HCT116 (cell line): ENCODE data around the gene PDPK1. TPM values are rescaled to one million over a fixed set of nuclear protein-coding genes. Genes with fewer than 3 reads are reported as not detected.

Experiments used
- ATAC-seq: fragments of 200-7000 bp; cut with Tn5 transposase; 2 replicates; pipeline ENCODE4 v1.9.1; 2020; ENCODE audit warnings: mild to moderate bottlenecking, moderate library complexity
- BruUV-seq: library from RNA; stranded (reverse); fragments of 400-500 nt; replicated peaks from 2 replicates; lab custom pipeline; 2021; lab: Mats Ljungman, UMichigan
- CTCF ChIA-PET: fragments of 300-600 bp; sonication (Branson Sonifier 250); formaldehyde crosslinking; loops from one replicate; lab custom pipeline; 2021; ENCODE audit warnings: antibody characterized with exemption; lab: Charles Lee
- POLR2A ChIA-PET: fragments of 300-600, 350-600 bp; sonication (Branson Sonifier 250); formaldehyde crosslinking; loops from one replicate; lab custom pipeline; 2021; ENCODE audit warnings: antibody characterized with exemption; lab: Charles Lee
- RAD21 ChIA-PET, 2 experiments: fragments of 300-600 bp; sonication (Branson Sonifier 250); formaldehyde crosslinking; loops; one replicate each; lab custom pipeline; 2023; ENCODE audit warnings: low total read pairs in 2 of 2; ENCODE audit not compliant: uncharacterized antibody in 2 of 2, unreplicated experiment in 2 of 2, low non-redundant PET in 1 of 2; lab: Charles Lee
- DNase-seq: peaks from one replicate; pipeline ENCODE4 v3.0.0-alpha.2; 2010; ENCODE audit warnings: low read depth, low spot score
- H2AFZ ChIP-seq: fragments of 200-600 bp; shearing (Covaris generic), sonication (generic); 2 replicates; pipeline ENCODE4 v1.6.1; 2017; ENCODE audit warnings: low read depth, mixed run types, mixed read lengths, antibody characterized with exemption, low read length; ENCODE audit not compliant: poor library complexity, severe bottlenecking
- H3K27ac ChIP-seq: 2 replicates; pipeline ENCODE4 v1.5.1; 2012; ENCODE audit warnings: low read depth, low read length
- H3K27me3 ChIP-seq: fragments of 200-600 bp; sonication (generic); 2 replicates; pipeline ENCODE4 v1.6.1; 2016; ENCODE audit warnings: mixed run types, low read length, mixed read lengths; ENCODE audit not compliant: insufficient read depth
- H3K36me3 ChIP-seq, 2 experiments: fragments of 200-500 bp in 1 of 2; fragments of 200-600 bp in 1 of 2; sonication (Bioruptor generic) in 1 of 2; sonication (generic) in 1 of 2; 2 replicates each; pipeline versions ENCODE4 v1.5.1 to v1.6.1; 2014 to 2016; ENCODE audit warnings: low read length in 2 of 2, inconsistent platforms in 1 of 2, mixed read lengths in 1 of 2, mixed run types in 1 of 2; ENCODE audit not compliant: insufficient read depth in 2 of 2, control insufficient read depth in 1 of 2
- H3K4me1 ChIP-seq, 2 experiments: fragments of 200-600 bp in 1 of 2; sonication (generic) in 1 of 2; 2 replicates each; pipeline versions ENCODE4 v1.5.1 to v1.6.1; 2012 to 2017; ENCODE audit warnings: low read length in 2 of 2, inconsistent platforms in 1 of 2, mild to moderate bottlenecking in 1 of 2, mixed read lengths in 1 of 2, mixed run types in 1 of 2, moderate library complexity in 1 of 2; ENCODE audit not compliant: insufficient read depth in 2 of 2, control insufficient read depth in 1 of 2
- H3K4me2 ChIP-seq: fragments of 200-600 bp; sonication (generic); 2 replicates; pipeline ENCODE4 v1.6.1; 2017; ENCODE audit warnings: mixed run types, low read length, mixed read lengths
- H3K4me3 ChIP-seq, 2 experiments: fragments of 200-600 bp in 1 of 2; sonication (generic) in 1 of 2; replicated peaks in 1 of 2; 2 replicates each; pipeline ENCODE4 v1.5.1; 2011 to 2016; ENCODE audit warnings: low read length in 2 of 2, control low read depth in 1 of 2, low read depth in 1 of 2, mild to moderate bottlenecking in 1 of 2, mixed read lengths in 1 of 2, mixed run types in 1 of 2
- H3K79me2 ChIP-seq: fragments of 200-600 bp; sonication (generic); 2 replicates; pipeline ENCODE4 v1.6.1; 2017; ENCODE audit warnings: mild to moderate bottlenecking, mixed run types, low read length, moderate library complexity, mixed read lengths; ENCODE audit not compliant: insufficient read depth
- H3K9ac ChIP-seq: fragments of 200-600 bp; sonication (generic); 2 replicates; pipeline ENCODE4 v1.6.1; 2016; ENCODE audit warnings: low read length, mixed read lengths
- H3K9me2 ChIP-seq: fragments of 200-600 bp; sonication (generic), shearing (Covaris generic); 2 replicates; pipeline ENCODE4 v1.6.1; 2017; ENCODE audit warnings: mixed run types, mild to moderate bottlenecking, moderate library complexity; ENCODE audit not compliant: insufficient read depth
- H3K9me3 ChIP-seq, 2 experiments: fragments of 200-500 bp in 1 of 2; fragments of 200-600 bp in 1 of 2; sonication (Bioruptor generic) in 1 of 2; sonication (generic) in 1 of 2; 2 replicates each; pipeline ENCODE4 v1.6.1; 2014 to 2017; ENCODE audit warnings: low read length in 2 of 2, mixed read lengths in 2 of 2, inconsistent platforms in 1 of 2, low read depth in 1 of 2, mild to moderate bottlenecking in 1 of 2, mixed run types in 1 of 2, moderate library complexity in 1 of 2; ENCODE audit not compliant: control insufficient read depth in 1 of 2, insufficient read depth in 1 of 2
- H4K20me1 ChIP-seq: fragments of 200-600 bp; sonication (generic), shearing (Covaris generic); 2 replicates; pipeline ENCODE4 v1.6.1; 2017; ENCODE audit warnings: mixed run types, mild to moderate bottlenecking, moderate library complexity; ENCODE audit not compliant: insufficient read depth
- CBX3 ChIP-seq: IDR thresholded peaks from 2 replicates; pipeline ENCODE4 v1.6.1; 2012; ENCODE audit warnings: low read depth
- CEBPB ChIP-seq: IDR thresholded peaks from 2 replicates; pipeline ENCODE4 v1.6.1; 2012; ENCODE audit warnings: low read depth
- CTCF ChIP-seq, 3 experiments: fragments of 200-600 bp in 1 of 3; sonication (generic) in 1 of 3; IDR thresholded peaks in 2 of 3; conservative IDR thresholded peaks in 1 of 3; 2 replicates each; pipeline ENCODE4 v1.5.1; 2012 to 2017; ENCODE audit warnings: low read depth in 2 of 3, low read length in 2 of 3, antibody characterized with exemption in 1 of 3, borderline replicate concordance in 1 of 3, control low read depth in 1 of 3, mild to moderate bottlenecking in 1 of 3, mixed read lengths in 1 of 3, mixed run types in 1 of 3, moderate library complexity in 1 of 3; ENCODE audit not compliant: insufficient read depth in 1 of 3
- EGR1 ChIP-seq: IDR thresholded peaks from 2 replicates; pipeline ENCODE4 v1.6.1; 2012; ENCODE audit warnings: low read depth
- ELF1 ChIP-seq: IDR thresholded peaks from 2 replicates; pipeline ENCODE4 v1.6.1; 2012; ENCODE audit warnings: low read depth, borderline replicate concordance
- EZH2 ChIP-seq: fragments of 200-600 bp; sonication (generic); IDR thresholded peaks from 2 replicates; pipeline ENCODE4 v1.6.1; 2017; ENCODE audit warnings: antibody characterized with exemption, mixed run types
- FOSL1 ChIP-seq: IDR thresholded peaks from 2 replicates; pipeline ENCODE4 v1.6.1; 2012; ENCODE audit warnings: low read depth
- JUND ChIP-seq: IDR thresholded peaks from 2 replicates; pipeline ENCODE4 v1.6.1; 2012
- POLR2A ChIP-seq: IDR thresholded peaks from 2 replicates; pipeline ENCODE4 v1.7.0; 2011; ENCODE audit warnings: borderline replicate concordance; ENCODE audit not compliant: insufficient read depth, insufficient read length; ENCODE audit errors: extremely low read depth
- POLR2AphosphoS5 ChIP-seq: IDR thresholded peaks from 2 replicates; pipeline ENCODE4 v1.6.1; 2011; ENCODE audit warnings: mild to moderate bottlenecking, low read depth, low read length, moderate library complexity
- RAD21 ChIP-seq: IDR thresholded peaks from 2 replicates; pipeline ENCODE4 v1.6.1; 2012; ENCODE audit warnings: low read depth, mild to moderate bottlenecking
- REST ChIP-seq: IDR thresholded peaks from 2 replicates; pipeline ENCODE4 v1.6.1; 2012; ENCODE audit warnings: low read depth
- SRF ChIP-seq: IDR thresholded peaks from 2 replicates; pipeline ENCODE4 v1.6.1; 2012; ENCODE audit warnings: low read depth
- TCF7L2 ChIP-seq: IDR thresholded peaks from 2 replicates; pipeline ENCODE4 v1.7.0; 2011; ENCODE audit warnings: borderline replicate concordance, inconsistent platforms; ENCODE audit not compliant: insufficient read depth, insufficient read length; ENCODE audit errors: extremely low read depth
- YY1 ChIP-seq: IDR thresholded peaks from 2 replicates; pipeline ENCODE4 v1.6.1; 2011; ENCODE audit warnings: low read length, low read depth, moderate library complexity, mild to moderate bottlenecking; ENCODE audit not compliant: insufficient replicate concordance; ENCODE audit errors: extremely low read depth
- ZBTB33 ChIP-seq: IDR thresholded peaks from 2 replicates; pipeline ENCODE4 v1.6.1; 2011; ENCODE audit warnings: mild to moderate bottlenecking, low read length, moderate library complexity; ENCODE audit not compliant: insufficient replicate concordance; ENCODE audit errors: extremely low read depth
- ZFX ChIP-seq: fragments of 450-650 bp; IDR thresholded peaks from 2 replicates; pipeline ENCODE4 v1.6.1; 2017
- ZNF274 ChIP-seq: fragments of 200-500 bp; sonication (Bioruptor generic); IDR thresholded peaks from 2 replicates; pipeline ENCODE4 v1.6.1; 2014; ENCODE audit warnings: mild to moderate bottlenecking, low read depth, low read length, inconsistent platforms
- intact Hi-C: fragments of 100-400 bp; cut with micrococcal nuclease; formaldehyde crosslinking; loops from 2 replicates; pipeline ENCODE4 v1.10.0; 2022
- total RNA-seq: library from RNA; stranded (reverse); gene quantifications from one replicate; pipeline ENCODE4 v1.2.1, GENCODE V29; 2021; ENCODE audit not compliant: unreplicated experiment

The PDPK1 gene
- total RNA-seq, 1 experiment from 2014 or later: 36.1 TPM

GRCh38 chr16:2501946-2502895 is 35.6 kb upstream of the PDPK1 start:
- no peak overlapping the region for H3K27ac ChIP-seq
- no peak overlapping the region for H3K9ac ChIP-seq
- H2AFZ ChIP-seq: no peak overlapping the region
- intact Hi-C loops: loop anchor here (2.0 to 10.0 kb wide), 4 partner anchors 71 to 307 kb away; partner anchors contain the start of genes ABCA3, CASKIN1 and RNPS1
- CTCF ChIA-PET: interaction anchor here (0.7 to 1.3 kb wide), 5 partner anchors 61 to 351 kb away, joined by 3 to 15 read pairs (median 3); partner anchors contain the start of gene ECI1
- no peaks in the 10 kb centered on the region for H3K9me3 ChIP-seq
- no peak overlapping the region for H3K4me3 ChIP-seq
- ATAC-seq (no peak), DNase-seq (no peak)
- H3K27me3 ChIP-seq: no peaks in the 10 kb centered on the region
- POLR2A ChIA-PET: no interaction called here
- peaks cover 3 to 12% of the 10 kb centered on the region in 2 experiments; a peak in 3 of 4 replicates for H3K4me1 ChIP-seq
- RAD21 ChIA-PET: interaction anchor here (0.9 kb wide), 2 partner anchors 27 to 308 kb away, joined by 3 to 6 read pairs; partner anchors contain the start of gene TBC1D24 (in 1 of the 2)
- BruUV-seq: no TSS peak
- no peaks in the 10 kb centered on the region for H4K20me1 ChIP-seq
- peaks cover 0 to 4% of the 10 kb centered on the region in 2 experiments; a peak in 1 of 4 replicates for H3K36me3 ChIP-seq
- H3K9me2 ChIP-seq: no peaks in the 10 kb centered on the region
- no peaks in the 10 kb centered on the region for H3K79me2 ChIP-seq
- no peak for TF ChIP-seq ZBTB33
- TF ChIP-seq POLR2A: no peak
- TF ChIP-seq ZFX: no peak
- TF ChIP-seq TCF7L2: no peak
- no peak for TF ChIP-seq YY1
- TF ChIP-seq JUND: no peak
- no peak for TF ChIP-seq SRF
- no peak for TF ChIP-seq REST
- TF ChIP-seq ELF1: no peak
- no peak for TF ChIP-seq FOSL1
- no peak for TF ChIP-seq RAD21
- TF ChIP-seq CBX3: no peak
- no peak for TF ChIP-seq EZH2
- TF ChIP-seq CTCF (IDR thresholded peaks at IDR 0.05 in 2 of 3, conservative IDR thresholded peaks at IDR 0.05 in 1 of 3; ENCODE audit: borderline replicate concordance in 1 of 3, insufficient read depth in 1 of 3, low read depth in 2 of 3, low read length in 2 of 3): no peak
- no peak for TF ChIP-seq ZNF274
- no peak for TF ChIP-seq CEBPB
- no peak for TF ChIP-seq EGR1
- no peak for TF ChIP-seq POLR2AphosphoS5
- no peak overlapping the region; the same call in 1 of the 2 replicates for H3K4me2 ChIP-seq
